Right cardiac atrium (tissue), 5 donors: ENCODE data around the gene CLEC2B. TPM values are rescaled to one million over a fixed set of nuclear protein-coding genes. Genes with fewer than 3 reads are reported as not detected.

Experiments used
- ATAC-seq, 2 donors: fragments of 200-7000 bp; cut with Tn5 transposase; one replicate each; pipeline versions ENCODE4 v1.8.0 to v1.9.1; 2020; ENCODE audit warnings: moderate library complexity in 2 of 2, mild to moderate bottlenecking in 1 of 2
- DNase-seq, 3 donors: peaks; one replicate each; pipeline ENCODE4 v3.0.0-alpha.2; 2020
- H3K27ac ChIP-seq: one replicate; pipeline ENCODE4 v1.5.1; 2013; ENCODE audit warnings: mild to moderate bottlenecking, low read length, control low read depth, moderate library complexity
- H3K27me3 ChIP-seq: one replicate; pipeline ENCODE4 v1.6.1; 2013; ENCODE audit not compliant: control insufficient read depth, insufficient read depth
- H3K4me1 ChIP-seq: one replicate; pipeline ENCODE4 v1.6.1; 2013; ENCODE audit warnings: low read length; ENCODE audit not compliant: control insufficient read depth, insufficient read depth
- H3K4me3 ChIP-seq: one replicate; pipeline ENCODE4 v1.5.1; 2013; ENCODE audit warnings: low read length, control low read depth
- H3K9me3 ChIP-seq: one replicate; pipeline ENCODE4 v1.6.1; 2013; ENCODE audit warnings: low read length; ENCODE audit not compliant: control insufficient read depth
- WGBS: extraction: QIAGEN DNeasy Blood & Tissue Kit; methylation state at CpG from one replicate; pipeline ENCODE4 v1.1.7; 2013; 5-methylcytosine and 5-hydroxymethylcytosine counted together
- intact Hi-C, 4 donors: fragments of 100-400 bp; cut with DNase I; formaldehyde crosslinking; loops; one replicate each; pipeline versions ENCODE4 v1.11.0 to v1.14.0; 2022 to 2023
- polyA plus RNA-seq: library from polyadenylated mRNA; stranded (reverse); fragments of 200-250 nt; gene quantifications from one replicate; pipeline ENCODE4 v1.2.3, GENCODE V29; 2013
- total RNA-seq, 4 donors: library from RNA; stranded (reverse); fragmentation: NEBNext Ultra II Directional; extraction: Animal tissue kit (Norgen Biotek cat#: 25700); gene quantifications; one replicate each; pipeline ENCODE4 v1.2.1, GENCODE V29; 2021
- donor health status: healthy with polysubstance abuse.
- donor health status: DM: no; HTN: yes; CAD: no.
- donor health status: DM: no; HTN: no; CAD: no.
- donor health status: DM: no; HTN: yes; CAD: no; lungs with severe emphysema.
- donor health status: DM: yes; HTN: yes; CAD: no.

CLEC2B gene
- total and polyA plus RNA-seq, 5 donors, result 3.7 to 7.2 (median 5.0) TPM

DNA sequence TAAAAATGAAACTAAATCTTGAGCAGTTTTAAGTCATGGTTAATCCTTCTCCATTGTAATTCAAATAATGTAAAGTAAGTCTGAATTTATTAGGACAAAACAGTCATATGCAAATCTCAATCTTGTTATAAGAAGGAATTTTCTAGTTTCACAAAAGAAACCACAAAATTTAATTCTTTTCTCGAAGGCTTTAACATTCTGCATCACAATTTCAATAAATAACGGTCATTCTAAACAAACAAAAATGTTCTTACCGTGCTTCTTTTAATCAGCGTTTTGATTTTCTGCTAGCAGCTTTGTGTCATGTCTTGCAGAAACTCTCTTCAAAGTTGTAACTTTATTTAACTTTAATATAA, 225 bp downstream of the CLEC2B start:
- H3K27me3 ChIP-seq, result no peaks in the 10 kb centered on the region
- no peak overlapping the region for H3K27ac ChIP-seq
- DNase-seq (no peak), ATAC-seq (no peak)
- WGBS, result 31% methylated on average over 4 of the region's 4 CpGs
- H3K9me3 ChIP-seq, result no peaks in the 10 kb centered on the region
- intact Hi-C loops, result no loop called here
- peak overlapping the region; percentile 87 for H3K4me3 ChIP-seq
- no peaks in the 10 kb centered on the region for H3K4me1 ChIP-seq

DNA sequence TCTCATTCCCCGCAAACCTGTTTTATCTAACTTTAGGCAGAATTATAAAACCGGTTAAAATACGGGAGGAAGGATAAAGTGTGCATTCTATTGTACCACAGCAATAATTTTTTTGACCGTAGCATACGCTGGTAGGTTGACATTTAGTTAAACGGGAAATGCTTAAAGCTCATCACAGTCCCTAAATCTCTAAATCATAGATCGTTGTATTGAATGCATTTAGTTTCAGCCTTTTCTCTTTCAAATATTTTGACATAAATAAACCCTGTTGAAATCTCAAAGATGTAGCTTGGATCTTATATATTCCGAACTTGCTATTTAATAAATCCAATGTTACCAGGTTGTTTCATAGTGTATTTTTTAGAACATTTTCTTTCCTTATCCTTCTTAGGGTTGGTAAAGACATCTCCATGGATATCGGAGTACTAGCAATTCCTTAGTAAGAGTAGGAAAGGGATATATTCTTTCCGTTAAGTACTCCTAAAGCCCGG, 798 bp downstream of the CLEC2B start:
- Histone ChIP-seq H3K9me3 (no peaks in the 10 kb centered on the region), H3K27me3 (no peaks in the 10 kb centered on the region), H3K4me1 (no peaks in the 10 kb centered on the region), H3K4me3 (peak overlapping the region; percentile 87), H3K27ac (no peak overlapping the region)
- no peak for DNase-seq
- WGBS, result 58% methylated on average over 11 of the region's 11 CpGs
- no peak for ATAC-seq
- intact Hi-C loops, result no loop called here

DNA sequence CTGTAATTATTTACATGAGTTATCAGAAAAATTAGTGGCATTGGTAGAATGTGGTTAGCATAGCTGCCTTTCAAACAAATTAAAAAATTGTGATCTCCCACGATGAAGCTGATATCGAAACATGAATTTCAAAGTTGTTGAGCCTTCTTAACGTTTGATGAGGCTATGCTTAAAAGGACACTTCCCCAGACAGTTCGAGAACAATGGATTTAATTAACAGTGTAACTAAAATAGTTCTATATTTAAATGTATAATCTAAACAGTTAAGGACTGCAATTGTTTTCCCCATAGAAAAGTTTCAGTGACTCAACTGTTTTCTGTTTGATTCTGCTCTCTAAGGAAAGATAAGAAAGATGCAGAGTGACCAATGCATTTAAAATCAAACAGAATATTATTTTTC, 1.6 kb downstream of the CLEC2B start:
- intact Hi-C loops, result no loop called here
- H3K4me1 ChIP-seq, result no peaks in the 10 kb centered on the region
- no peak for DNase-seq
- 49% methylated on average over 4 of the region's 4 CpGs for WGBS
- H3K27ac ChIP-seq, result no peak overlapping the region
- peak overlapping the region; percentile 71 for H3K4me3 ChIP-seq
- H3K9me3 ChIP-seq, result no peaks in the 10 kb centered on the region
- no peak for ATAC-seq
- no peaks in the 10 kb centered on the region for H3K27me3 ChIP-seq

DNA sequence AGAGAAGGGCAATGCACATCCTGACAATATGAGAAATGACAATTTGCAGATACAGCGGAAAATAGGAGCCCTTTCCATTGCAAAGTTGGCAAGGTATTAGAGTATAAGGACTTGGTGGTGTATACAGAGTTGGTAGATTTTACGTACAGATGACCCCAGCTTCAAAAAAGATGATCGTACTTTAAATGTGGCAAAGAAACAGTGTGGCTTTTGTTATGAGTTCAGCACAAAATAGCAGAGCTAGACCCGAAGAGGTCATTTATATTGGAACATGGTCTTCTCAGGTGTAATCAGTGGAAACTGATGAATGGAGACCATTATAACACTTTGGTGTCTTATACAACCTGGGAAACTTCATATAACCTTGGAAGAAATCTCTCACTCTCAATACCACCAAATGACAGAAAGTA, 2.3 kb downstream of the CLEC2B start:
- intact Hi-C loops, result no loop called here
- no peaks in the 10 kb centered on the region for H3K27me3 ChIP-seq
- H3K4me3 ChIP-seq, result peak overlapping the region; percentile 71
- no peaks in the 10 kb centered on the region for H3K4me1 ChIP-seq
- no peaks in the 10 kb centered on the region for H3K9me3 ChIP-seq
- ATAC-seq (no peak), DNase-seq (no peak)
- H3K27ac ChIP-seq, result no peak overlapping the region
- WGBS, result 60% methylated on average over 4 of the region's 4 CpGs

GRCh38 chr12:9864913-9865675, 4.1 kb downstream of the CLEC2B start:
- no peak for DNase-seq
- Histone ChIP-seq H3K27me3 (no peaks in the 10 kb centered on the region), H3K9me3 (no peaks in the 10 kb centered on the region), H3K4me1 (no peaks in the 10 kb centered on the region), H3K27ac (no peak overlapping the region), H3K4me3 (peak overlapping the region; percentile 21)
- no peak for ATAC-seq
- intact Hi-C loops, result no loop called here
- WGBS, result 59% methylated on average over 4 of the region's 4 CpGs

- no peak for ATAC-seq
These were observed 11.0 kb downstream of the CLEC2B start for GRCh38 chr12:9858135-9858534.

GRCh38 chr12:9856894-9857293, 12.3 kb downstream of the CLEC2B start:
- no peak for ATAC-seq
- Histone ChIP-seq H3K9me3 (no peaks in the 10 kb centered on the region), H3K4me1 (no peaks in the 10 kb centered on the region), H3K27ac (no peak overlapping the region), H3K27me3 (no peaks in the 10 kb centered on the region), H3K4me3 (no peak overlapping the region)
- intact Hi-C loops, result no loop called here
- 56% methylated on average over 3 of the region's 3 CpGs for WGBS
- no peak for DNase-seq

More at GRCh38 chr12:9858135-9858534, 11.0 kb downstream of the CLEC2B start:
- intact Hi-C loops, result no loop called here
- H3K27ac ChIP-seq, result no peak overlapping the region
- no peaks in the 10 kb centered on the region for H3K27me3 ChIP-seq
- no peaks in the 10 kb centered on the region for H3K9me3 ChIP-seq
- no peak overlapping the region for H3K4me3 ChIP-seq
- no peaks in the 10 kb centered on the region for H3K4me1 ChIP-seq
- no peak for DNase-seq

GRCh38 chr12:9856151-9856550, 13.0 kb downstream of the CLEC2B start:
- Histone ChIP-seq H3K27me3 (no peaks in the 10 kb centered on the region), H3K4me3 (no peak overlapping the region), H3K9me3 (no peaks in the 10 kb centered on the region), H3K27ac (no peak overlapping the region), H3K4me1 (no peaks in the 10 kb centered on the region)
- no peak for ATAC-seq
- 65% methylated on average over 1 of the region's 1 CpG for WGBS
- intact Hi-C loops, result no loop called here
- DNase-seq, result no peak

GRCh38 chr12:9851927-9852326, 17.2 kb downstream of the CLEC2B start:
- 88% methylated on average over 2 of the region's 2 CpGs for WGBS
- no peak for ATAC-seq

GRCh38 chr12:9851050-9851449, 18.1 kb downstream of the CLEC2B start:
- no peaks in the 10 kb centered on the region for H3K9me3 ChIP-seq
- H3K27ac ChIP-seq, result no peak overlapping the region
- intact Hi-C loops, result no loop called here
- no peaks in the 10 kb centered on the region for H3K4me1 ChIP-seq
- ATAC-seq (no peak), DNase-seq (no peak)
- H3K4me3 ChIP-seq, result no peak overlapping the region
- no peaks in the 10 kb centered on the region for H3K27me3 ChIP-seq
- WGBS, result 92% methylated on average over 5 of the region's 5 CpGs

More at GRCh38 chr12:9851927-9852326, 17.2 kb downstream of the CLEC2B start:
- H3K27ac ChIP-seq, result no peak overlapping the region
- no peak overlapping the region for H3K4me3 ChIP-seq
- no peaks in the 10 kb centered on the region for H3K9me3 ChIP-seq
- no peak for DNase-seq
- H3K27me3 ChIP-seq, result no peaks in the 10 kb centered on the region
- intact Hi-C loops, result no loop called here
- H3K4me1 ChIP-seq, result no peaks in the 10 kb centered on the region

DNA sequence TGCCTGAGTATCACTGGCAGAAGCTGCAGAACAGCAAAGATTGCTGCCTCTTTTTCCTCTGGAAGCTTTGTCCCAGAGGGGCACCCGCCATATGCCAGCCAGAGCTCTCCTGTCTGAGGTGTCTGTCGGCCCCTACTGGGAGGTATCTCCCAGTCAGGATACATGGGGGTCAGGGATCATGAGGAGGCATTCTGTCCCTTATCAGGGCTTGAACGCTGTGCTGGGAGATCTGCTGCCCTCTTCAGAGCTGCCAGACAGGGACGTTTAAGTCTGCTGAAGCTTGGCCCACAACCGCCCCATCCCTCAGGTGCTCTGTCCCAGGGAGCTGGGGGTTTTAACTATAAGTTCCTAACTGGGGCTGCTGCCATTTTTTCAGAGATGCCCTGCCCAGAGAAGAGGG, 20.3 kb downstream of the CLEC2B start:
- 62% methylated on average over 5 of the region's 5 CpGs for WGBS
- ATAC-seq (no peak), DNase-seq (no peak)
- no peak overlapping the region for H3K27ac ChIP-seq
- H3K27me3 ChIP-seq, result no peaks in the 10 kb centered on the region
- no peaks in the 10 kb centered on the region for H3K9me3 ChIP-seq
- intact Hi-C loops, result no loop called here
- H3K4me3 ChIP-seq, result no peak overlapping the region
- H3K4me1 ChIP-seq, result no peaks in the 10 kb centered on the region

GRCh38 chr12:9843407-9843806, 25.7 kb downstream of the CLEC2B start:
- DNase-seq (no peak), ATAC-seq (no peak)
- Histone ChIP-seq H3K27me3 (no peaks in the 10 kb centered on the region), H3K4me3 (no peak overlapping the region), H3K9me3 (no peaks in the 10 kb centered on the region), H3K27ac (no peak overlapping the region), H3K4me1 (no peaks in the 10 kb centered on the region)
- 60% methylated on average over 3 of the region's 3 CpGs for WGBS
- intact Hi-C loops, result no loop called here
